HG03342 (cell line): Measurements from ENCODE around the gene TNFSF13.

Source experiments
- ATAC-seq: cut with Tn5 transposase; IDR thresholded peaks from one replicate; pipeline ENCODE4 v1.9.1; 2021; ENCODE audit warnings: mild to moderate bottlenecking, moderate library complexity; ENCODE audit not compliant: unreplicated experiment

TNFSF13 gene

GRCh38 chr17:7573324-7574080 lies 15.0 kb downstream of the TNFSF13 start:
- no peak for ATAC-seq

DNA sequence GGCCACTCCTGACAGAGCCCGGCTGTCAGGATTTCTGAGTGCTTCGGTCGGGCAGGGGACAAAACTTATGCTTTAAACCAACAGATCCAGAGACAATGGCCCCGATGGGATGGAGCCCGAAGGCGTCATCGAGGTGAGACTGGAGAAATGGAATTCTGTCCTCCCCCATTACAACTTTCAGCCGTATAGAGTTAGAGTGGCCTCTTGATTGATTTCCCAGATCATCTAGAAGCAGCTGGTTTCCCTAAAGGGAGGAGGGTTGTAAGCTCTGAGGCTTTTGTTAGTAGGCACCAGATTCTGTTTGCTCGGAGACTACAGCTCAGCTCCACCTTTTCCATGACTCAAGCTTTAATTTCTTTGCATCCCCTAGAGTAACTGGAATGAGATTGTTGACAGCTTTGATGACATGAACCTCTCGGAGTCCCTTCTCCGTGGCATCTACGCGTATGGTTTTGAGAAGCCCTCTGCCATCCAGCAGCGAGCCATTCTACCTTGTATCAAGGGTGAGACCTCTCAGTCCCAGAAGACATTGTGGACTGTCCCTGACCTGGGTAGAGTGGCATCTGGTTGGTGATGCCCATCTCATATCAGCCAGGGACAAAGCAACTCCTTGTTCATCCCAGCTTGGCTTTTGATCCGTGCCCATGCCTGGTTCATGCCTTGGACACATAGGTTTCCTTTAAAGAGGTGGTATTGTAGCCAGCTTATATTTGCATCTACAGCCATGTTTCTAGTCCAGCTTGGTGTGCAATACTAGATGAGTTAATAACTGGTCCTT lies 15.8 kb downstream of the TNFSF13 start:
- no peak for ATAC-seq

DNA sequence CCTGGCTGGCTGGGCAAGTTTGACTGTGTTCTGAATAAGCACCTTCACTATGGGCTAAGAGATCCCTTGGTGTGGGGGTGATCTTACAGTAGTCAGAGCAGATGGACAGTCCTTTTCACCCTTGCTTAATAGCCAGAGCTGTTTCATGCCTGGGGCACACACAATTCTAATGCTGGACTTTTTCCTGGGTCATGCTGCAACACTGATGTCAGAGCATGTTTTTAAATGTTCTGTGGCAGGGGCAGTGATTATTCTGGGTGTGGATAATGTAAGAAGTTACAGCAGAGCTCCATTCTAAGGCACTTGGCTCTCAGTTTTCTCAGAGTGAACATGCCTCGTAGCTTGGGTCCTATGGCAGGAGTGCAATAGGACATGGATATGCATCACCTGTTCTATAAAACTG lies 16.9 kb downstream of the TNFSF13 start:
- ATAC-seq: no peak

DNA sequence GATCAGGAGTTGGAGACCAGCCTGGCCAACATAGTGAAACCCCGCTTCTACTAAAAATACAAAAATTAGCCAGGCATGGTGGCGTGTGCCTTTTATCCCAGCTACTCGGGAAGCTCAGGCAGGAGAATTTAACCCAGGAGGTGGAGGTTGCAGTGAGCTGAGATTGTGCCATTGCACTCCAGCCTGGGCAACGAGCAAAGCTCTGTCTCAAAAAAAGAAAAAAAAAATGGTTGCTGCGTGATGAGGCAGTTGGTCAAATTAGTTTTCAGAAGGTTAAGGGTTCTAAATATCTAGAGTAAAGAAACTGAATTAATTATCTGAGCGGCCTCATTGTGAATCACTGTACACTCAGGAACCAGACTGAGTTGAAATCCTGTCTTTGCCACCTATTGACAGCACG lies 17.4 kb downstream of the TNFSF13 start:
- no peak for ATAC-seq

- ATAC-seq: no peak
These were observed 17.9 kb downstream of the TNFSF13 start for GRCh38 chr17:7576432-7576937.

DNA sequence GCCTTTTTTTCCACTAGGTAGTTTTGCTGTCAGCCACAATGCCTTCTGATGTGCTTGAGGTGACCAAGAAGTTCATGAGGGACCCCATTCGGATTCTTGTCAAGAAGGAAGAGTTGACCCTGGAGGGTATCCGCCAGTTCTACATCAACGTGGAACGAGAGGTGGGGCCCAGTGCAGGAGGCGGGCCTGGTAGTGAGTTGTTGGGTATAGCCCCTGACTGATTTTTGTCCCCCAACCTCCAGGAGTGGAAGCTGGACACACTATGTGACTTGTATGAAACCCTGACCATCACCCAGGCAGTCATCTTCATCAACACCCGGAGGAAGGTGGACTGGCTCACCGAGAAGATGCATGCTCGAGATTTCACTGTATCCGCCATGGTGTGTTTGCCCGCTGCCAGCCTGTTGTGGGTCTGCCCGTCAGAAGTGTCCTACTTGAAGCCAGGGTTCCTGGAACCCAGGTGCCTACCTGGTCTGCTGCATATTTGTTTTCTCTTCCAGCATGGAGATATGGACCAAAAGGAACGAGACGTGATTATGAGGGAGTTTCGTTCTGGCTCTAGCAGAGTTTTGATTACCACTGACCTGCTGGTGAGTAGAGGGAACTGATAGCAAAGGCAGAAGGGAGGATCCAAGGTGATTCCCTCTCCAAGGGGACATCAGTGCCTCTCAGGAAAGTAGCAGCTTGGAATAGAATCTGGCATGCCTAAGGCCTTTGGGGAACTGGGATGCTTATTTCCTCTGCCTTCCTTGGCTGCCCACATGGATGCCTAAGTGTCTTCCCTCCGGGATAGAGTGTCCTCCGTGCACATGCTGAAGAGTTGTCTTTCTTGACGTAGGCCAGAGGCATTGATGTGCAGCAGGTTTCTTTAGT lies 19.0 kb downstream of the TNFSF13 start:
- no peak for ATAC-seq

GRCh38 chr17:7579001-7579833 lies 20.7 kb downstream of the TNFSF13 start, which contains the start of gene CD68:
TSS of gene CD68 (plus strand) at chr17:7579638. CDS start at chr17:7579678, 40 bp downstream.
- ATAC-seq: peak; percentile 46

DNA sequence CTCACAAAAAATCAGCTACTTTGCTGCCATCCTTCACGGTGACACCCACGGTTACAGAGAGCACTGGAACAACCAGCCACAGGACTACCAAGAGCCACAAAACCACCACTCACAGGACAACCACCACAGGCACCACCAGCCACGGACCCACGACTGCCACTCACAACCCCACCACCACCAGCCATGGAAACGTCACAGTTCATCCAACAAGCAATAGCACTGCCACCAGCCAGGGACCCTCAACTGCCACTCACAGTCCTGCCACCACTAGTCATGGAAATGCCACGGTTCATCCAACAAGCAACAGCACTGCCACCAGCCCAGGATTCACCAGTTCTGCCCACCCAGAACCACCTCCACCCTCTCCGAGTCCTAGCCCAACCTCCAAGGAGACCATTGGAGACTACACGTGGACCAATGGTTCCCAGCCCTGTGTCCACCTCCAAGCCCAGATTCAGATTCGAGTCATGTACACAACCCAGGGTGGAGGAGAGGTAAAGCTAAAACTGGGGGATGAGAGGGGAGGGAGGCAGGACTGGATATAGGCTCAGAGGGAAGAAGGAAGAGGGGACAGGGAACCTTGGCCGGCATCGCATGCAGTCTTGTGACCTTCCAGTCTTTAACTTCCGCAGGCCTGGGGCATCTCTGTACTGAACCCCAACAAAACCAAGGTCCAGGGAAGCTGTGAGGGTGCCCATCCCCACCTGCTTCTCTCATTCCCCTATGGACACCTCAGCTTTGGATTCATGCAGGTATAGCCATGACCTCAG lies 21.5 kb downstream of the TNFSF13 start:
- ATAC-seq: no peak

- ATAC-seq: no peak
These were observed 22.3 kb downstream of the TNFSF13 start for GRCh38 chr17:7580604-7581575.

DNA sequence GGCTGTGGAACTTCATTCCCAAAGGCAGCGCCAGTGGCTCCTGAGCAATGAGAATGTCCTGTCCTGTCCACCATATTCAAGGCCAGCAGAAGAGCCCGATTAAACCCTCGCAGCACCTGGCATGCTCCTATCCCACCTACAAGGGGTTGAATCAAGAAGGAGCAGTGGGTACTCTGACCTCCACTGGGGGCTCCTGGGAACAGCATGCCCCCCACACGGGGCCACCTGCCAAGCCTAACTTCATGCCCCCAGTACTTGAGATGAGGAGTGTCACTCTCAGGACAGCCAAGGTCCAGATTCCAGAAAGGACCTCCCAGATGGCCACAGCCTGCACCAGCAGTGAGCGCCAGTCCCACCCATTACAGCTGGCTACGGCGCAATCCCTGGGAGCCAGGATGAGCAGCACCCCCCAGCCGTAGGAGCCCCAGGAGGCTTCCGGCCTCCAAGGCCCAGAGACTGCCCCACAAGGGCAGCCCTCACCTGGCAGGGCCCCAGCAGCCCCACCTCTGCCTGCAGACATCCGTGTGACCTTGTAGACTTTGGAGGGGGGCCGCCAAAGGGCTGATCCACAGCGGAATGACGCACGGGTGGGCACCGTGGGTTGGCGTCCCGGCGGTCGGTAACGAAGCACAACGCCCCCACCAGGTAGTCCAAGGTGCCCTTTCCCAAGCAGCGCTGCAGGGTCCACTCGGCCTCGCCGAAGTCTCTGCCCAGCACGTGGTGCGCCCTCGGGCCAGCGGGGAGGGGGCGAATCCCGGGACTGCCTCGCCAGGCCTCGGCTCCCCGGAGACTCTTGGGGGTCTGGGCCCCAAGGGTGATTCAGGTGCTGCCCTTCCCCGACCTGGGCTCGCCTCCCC lies 24.1 kb downstream of the TNFSF13 start:
- no peak for ATAC-seq

GRCh38 chr17:7583253-7584109 lies 24.9 kb downstream of the TNFSF13 start, which contains the start of gene MPDU1:
TSS of gene MPDU1 (plus strand) at chr17:7583852. CDS start at chr17:7583863, 11 bp downstream.
- peak; percentile 65 for ATAC-seq

GRCh38 chr17:7586673-7587419 lies 28.3 kb downstream of the TNFSF13 start:
- no peak for ATAC-seq

DNA sequence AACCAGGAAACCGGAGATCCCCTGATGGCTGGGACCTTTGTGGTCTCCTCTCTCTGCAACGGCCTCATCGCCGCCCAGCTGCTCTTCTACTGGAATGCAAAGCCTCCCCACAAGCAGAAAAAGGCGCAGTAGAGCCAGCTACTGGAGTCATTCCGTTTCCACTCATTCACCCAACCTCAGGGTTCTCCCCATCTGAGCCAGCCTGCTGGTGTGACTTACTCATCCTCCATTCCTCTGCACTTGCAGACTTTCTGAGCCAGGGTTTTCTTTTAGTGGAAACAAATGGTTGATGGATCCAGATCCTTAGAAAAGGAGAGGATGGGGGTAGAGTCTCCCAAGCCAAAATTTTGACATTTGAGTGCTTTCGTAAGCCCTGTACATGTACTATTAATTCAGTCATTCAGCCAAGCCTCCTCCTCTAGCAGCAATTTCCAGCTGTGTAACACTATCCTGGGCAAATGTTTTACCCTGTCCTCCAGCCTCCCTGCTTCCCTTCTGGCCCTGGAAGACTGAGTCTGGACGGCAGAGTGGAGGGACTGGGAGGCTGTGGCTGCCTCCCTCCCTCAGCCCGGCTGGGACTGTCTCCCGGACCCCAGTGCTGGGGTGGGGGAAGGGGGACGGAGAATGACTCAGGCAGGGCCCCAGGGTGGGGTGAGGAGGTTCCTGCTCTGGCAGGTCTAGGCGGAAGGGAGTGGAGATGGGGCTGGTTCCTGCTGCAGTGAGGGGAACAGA lies 29.0 kb downstream of the TNFSF13 start:
- no peak for ATAC-seq

GRCh38 chr17:7588553-7589203 lies 30.1 kb downstream of the TNFSF13 start:
- ATAC-seq: no peak
